Amygdala (tissue), 56 donors: ENCODE measurements around the gene PAM16.
"Not testable (repeated sequence)": the region's sequence is repeated elsewhere in the genome, so short reads cannot be mapped to it uniquely, and the experiment has no call there.

Experiments
- DNase-seq, 56 donors: peaks; one replicate each; lab custom pipeline; 2025; lab: John Stamatoyannopoulos, UW

PAM16 gene

DNA sequence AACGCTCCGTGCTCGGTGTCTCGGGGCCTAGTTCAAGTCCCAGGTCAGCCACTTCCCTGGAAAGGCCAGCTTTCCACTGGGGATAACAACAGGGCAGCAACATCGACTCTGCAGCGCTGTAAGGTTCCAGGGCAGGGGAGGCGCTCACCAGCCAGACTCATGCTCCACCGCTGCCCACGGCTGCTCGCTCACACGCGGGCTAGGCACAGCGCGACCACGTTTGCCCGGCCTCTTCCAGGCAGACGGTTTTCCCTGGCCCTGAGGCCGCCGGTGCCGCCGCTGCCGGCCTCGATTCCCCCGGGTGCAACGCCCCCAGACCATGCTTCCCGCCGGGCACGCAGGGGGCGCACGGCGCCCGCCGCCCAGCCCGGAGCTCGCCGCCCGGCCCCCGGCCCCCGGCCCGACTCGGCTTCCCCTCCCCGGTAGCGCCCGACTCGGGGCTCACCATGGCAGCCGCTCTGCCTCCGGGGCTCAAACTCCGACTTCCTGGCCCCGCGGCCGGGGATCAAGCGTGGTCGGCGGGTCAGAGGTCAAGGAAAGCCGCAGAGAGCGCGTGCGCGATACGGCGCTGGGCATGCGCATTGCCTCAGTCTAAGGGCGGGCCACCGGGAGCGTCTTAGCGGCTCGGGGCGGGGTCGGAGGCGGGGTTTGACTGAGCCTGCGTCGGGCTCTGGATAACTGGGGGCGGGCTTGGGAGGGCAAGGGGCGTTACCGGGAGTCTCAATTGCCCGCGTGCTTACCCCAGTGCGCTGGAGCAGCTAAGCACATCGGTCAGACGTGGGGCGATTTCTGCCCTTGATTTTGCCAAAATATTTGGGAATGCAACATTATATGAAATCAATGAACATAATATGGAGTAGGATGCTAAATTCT, at the start of gene PAM16:
PAM16 (minus strand) TSS at position 535 of the 873 bp plus-strand sequence; CDS start at position 448, 87 bp downstream.
- peak; percentile 36 to 97 (median 88) for DNase-seq

DNA sequence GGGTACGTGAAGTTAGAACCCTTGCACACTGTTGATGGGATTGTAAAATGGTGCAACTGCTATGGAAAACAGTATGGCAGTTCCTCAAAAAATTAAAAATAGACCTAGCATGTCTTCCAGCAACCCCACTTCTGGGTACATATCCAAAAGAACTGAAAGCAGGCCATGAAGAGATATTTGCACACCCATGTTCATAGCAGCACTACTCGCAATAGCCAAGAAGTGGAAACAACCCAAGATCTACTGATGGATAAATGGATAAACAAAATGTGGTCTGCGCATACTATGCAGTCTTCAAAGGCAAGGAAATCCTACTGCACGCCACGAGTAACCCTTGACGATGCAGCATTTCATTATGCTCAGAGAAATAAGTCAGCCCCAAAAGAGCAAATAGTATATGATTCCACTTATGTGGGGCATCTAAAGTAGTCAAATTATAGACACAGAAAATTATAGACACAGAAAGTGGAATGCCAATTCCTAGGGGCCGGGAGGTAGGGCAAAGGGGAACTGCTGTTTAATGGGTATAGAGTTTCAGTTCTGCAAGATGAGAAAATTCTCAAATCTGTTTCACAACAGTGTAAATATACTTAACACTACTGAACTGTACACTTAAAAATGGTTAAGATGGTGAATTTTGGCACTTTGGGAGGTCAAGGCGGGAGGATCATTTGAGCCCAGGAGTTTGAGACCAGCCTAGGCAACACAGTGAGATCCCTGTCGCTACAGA, 48.0 kb upstream of the PAM16 start:
- no peak for DNase-seq

- DNase-seq, result no peak
These were observed 44.1 kb upstream of the PAM16 start for GRCh38 chr16:4395055-4395726.

DNA sequence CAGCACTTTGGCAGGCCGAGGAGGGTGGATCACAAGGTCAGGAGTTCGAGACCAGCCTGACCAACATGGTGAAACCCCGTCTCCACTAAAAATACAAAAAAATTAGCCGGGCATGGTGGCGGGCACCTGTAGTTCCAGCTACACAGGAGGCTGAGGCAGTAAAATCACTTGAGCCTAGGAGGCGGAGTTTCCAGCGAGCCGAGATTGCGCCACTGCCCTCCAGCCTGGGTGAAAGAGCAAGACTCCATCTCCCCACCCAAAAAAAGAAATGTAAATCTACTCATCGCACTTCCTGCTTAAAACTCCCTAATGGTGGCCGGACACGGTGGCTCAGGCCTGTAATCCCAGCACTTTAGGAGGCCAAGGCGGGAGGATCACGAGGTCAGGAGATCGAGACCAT, 42.7 kb upstream of the PAM16 start:
- not testable (repeated sequence) for DNase-seq

- no peak for DNase-seq
These were observed 42.1 kb upstream of the PAM16 start for GRCh38 chr16:4393240-4393600.

DNA sequence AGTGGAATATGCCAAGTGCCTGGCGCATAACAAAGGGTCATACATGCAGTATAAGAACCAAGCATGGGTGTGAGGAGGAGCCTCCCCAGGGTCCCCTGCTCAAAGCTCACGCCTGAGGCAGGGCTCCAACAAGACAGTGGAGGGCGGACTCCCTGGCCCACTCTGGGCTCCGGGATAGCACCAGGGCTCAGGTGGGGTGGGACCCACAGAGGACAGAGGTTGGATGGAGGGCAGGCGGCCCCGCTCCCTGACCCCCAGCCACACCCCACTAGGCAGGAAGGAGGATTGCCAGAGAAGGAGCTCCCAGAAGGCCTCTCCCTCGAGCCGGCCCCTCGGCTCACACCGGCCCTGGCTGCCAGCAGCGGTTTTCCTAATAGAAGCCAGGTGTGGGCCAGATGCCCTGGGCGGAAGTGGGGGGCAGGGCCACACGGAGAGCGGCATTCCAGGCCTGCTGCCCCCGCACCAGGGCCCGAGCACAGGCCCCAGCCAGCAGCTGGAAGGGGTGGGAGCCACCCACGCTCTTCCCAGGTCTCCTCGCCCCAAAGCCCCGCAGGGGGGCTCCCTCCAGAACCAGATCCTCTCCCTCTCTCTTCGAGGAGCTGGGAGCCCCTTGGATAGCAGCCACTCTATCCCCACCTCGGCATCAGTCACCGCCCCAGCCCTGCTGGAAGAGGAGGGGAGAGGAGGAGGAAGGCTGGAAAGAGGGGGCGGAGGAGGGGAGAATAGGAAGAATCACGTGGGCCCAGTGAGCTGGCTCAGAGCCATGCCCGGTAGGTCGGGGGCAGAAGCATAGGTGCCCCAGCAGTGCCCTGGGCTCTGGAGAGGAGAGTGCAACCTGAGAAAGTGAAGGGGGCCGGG, 41.5 kb upstream of the PAM16 start:
- no peak for DNase-seq

- DNase-seq, result no peak
These were observed 40.7 kb upstream of the PAM16 start for GRCh38 chr16:4391631-4392381.

DNA sequence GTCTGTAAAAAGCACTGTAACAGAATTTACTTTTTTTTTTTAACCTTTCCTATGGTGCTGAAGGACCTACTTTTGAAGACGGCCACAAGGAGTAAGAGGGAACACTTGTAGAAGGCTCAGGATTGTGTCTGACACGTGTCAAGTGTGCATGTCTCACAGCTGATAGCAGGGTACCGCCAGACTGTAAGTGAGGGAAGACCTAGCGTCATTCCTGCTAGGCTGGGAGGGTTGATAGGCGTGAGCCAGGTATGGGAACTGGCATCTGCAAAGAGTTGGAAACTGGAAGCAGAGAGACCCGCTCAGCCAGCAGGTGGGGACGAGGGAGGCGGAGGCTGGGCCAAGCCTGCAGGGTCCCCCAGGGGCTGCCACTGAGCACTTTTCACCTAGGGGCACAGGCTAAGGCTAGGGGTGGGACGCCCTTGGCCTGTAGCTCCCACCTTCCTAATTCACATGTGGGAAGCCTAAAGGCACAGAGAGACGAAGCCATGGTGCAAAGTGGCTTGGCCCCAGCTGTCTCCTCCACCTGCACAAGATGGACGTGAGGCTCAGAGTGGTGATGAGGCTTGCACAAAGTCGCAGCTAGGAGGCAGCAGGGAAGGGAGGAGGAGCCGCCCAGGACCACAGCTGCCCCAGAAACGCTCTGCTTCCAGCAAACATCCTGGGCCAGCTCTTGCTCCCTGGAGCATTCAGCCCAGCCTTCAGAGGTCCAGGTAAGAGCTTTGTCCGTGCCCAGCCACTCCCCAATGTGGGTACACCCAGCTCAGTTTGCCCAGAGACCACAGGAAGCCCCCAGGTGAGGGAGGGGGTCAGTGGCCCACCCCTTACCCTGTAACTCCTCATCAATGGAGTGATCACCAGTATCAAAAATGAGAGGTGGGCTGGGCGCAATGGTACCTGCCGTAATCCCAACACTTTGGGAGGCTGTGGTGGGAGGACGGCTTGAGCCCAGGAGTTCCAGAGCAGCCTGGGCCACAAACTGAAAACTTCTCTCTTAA, 39.4 kb upstream of the PAM16 start:
- DNase-seq, result no peak

GRCh38 chr16:4389051-4389955, 38.2 kb upstream of the PAM16 start:
- DNase-seq, result no peak

DNA sequence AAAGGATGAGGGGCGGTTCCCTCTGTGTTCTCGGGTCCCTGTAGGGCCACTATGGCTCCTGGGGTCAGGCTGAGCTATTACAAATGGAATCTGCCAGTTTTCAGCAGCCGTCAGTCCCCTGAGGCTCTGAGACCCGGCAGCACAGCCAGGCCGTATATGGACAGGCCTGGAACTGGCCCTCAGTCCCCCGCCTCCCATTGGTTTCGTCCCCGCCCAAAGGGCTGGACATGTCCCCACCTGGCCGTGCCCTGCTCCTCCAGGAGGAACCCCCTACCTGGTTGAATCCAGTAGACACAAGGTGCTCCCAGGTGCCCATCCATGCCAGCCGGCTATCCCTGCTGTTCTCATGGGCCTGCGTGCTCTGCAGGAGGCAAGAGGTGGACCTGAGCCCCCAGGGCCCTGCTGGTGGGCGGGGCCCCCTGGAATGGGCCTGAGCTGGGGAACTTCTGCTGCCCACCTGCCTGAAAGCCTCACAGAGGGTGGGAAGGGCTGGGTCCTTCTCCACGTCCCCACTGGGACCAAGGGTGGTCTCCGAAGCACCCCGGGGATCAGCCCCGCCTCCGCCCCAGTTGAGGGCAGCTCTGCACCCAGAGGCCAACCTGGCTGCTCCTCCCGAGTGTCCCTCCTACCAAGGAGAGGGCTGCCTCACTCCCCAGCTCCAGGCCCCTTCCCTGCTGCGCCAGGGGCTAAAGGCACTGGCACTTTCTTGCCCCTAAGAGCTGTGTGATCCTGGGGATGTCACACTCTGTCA, 37.3 kb upstream of the PAM16 start:
- DNase-seq, result no peak

- no peak for DNase-seq
These were observed 36.7 kb upstream of the PAM16 start for GRCh38 chr16:4387781-4388180.

- DNase-seq, result no peak
These were observed 35.9 kb upstream of the PAM16 start for GRCh38 chr16:4386951-4387565.

DNA sequence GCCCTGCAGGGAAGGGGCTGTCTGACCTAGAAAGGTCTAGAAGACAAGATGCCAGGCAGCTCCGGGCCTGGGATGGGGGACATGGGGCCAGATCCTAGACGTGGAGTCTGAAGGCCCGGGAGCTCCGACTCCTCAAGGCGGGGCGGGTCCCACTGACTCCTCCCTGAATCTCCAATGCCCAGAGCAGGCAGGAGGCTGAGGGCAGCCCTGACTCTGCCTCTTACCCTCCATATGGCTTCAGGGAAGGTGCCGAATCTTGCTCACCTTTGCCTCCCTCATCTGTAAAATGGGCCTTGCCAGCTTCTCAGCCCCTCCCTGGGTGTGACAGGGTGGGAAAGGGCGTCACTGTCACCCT, 35.3 kb upstream of the PAM16 start:
- no peak for DNase-seq

GRCh38 chr16:4385789-4386450, 34.8 kb upstream of the PAM16 start:
- DNase-seq, result no peak

GRCh38 chr16:4385066-4385788, 34.1 kb upstream of the PAM16 start:
- no peak for DNase-seq
